Activated B cell treated with CpG ODN at 0.5 μM for 24 hours (primary cell): ENCODE measurements around the gene CLDN1. TPM values are rescaled to one million over a fixed set of nuclear protein-coding genes. Genes with fewer than 3 reads are reported as not detected.

Source experiments
- ATAC-seq: fragments of 200-7000 bp; cut with Tn5 transposase; one replicate; pipeline ENCODE4 v1.10.0; 2021; ENCODE audit warnings: low read depth, mild to moderate bottlenecking, moderate library complexity
- CTCF ChIA-PET: fragments of 350-600 bp; sonication (Branson Sonifier 250); formaldehyde crosslinking; loops from one replicate; lab custom pipeline; 2021; ENCODE audit warnings: antibody characterized with exemption; lab: Charles Lee
- POLR2A ChIA-PET: fragments of 350-600 bp; sonication (Branson Sonifier 250); formaldehyde crosslinking; loops from one replicate; lab custom pipeline; 2021; ENCODE audit warnings: antibody characterized with exemption; lab: Charles Lee
- DNase-seq: peaks from one replicate; pipeline ENCODE4 v3.0.0; 2022
- H3K27ac Mint-ChIP-seq: one replicate; pipeline ENCODE4 v1.8.0; 2020; ENCODE audit warnings: mixed read lengths
- H3K27me3 Mint-ChIP-seq: one replicate; pipeline ENCODE4 v1.8.0; 2021; ENCODE audit warnings: mixed read lengths
- H3K36me3 Mint-ChIP-seq: one replicate; pipeline ENCODE4 v1.8.0; 2021; ENCODE audit warnings: low read depth, mixed read lengths
- H3K4me1 Mint-ChIP-seq: one replicate; pipeline ENCODE4 v1.8.0; 2021; ENCODE audit warnings: mixed read lengths
- H3K4me3 Mint-ChIP-seq: one replicate; pipeline ENCODE4 v1.8.0; 2020; ENCODE audit warnings: mild to moderate bottlenecking, mixed read lengths
- H3K9me3 Mint-ChIP-seq: one replicate; pipeline ENCODE4 v1.8.0; 2020; ENCODE audit warnings: mixed read lengths
- intact Hi-C: fragments of 100-400 bp; cut with micrococcal nuclease; formaldehyde crosslinking; loops from one replicate; pipeline ENCODE4 v1.15.1; 2024
- total RNA-seq: library from RNA; stranded (reverse); gene quantifications from 2 replicates; pipeline ENCODE4 v1.2.3, GENCODE V29; 2022
- TF ChIP-seq, protein P1 (sequence below): fragments of 200-600 bp; IDR thresholded peaks from one replicate; pipeline ENCODE4 v1.8.0; 2022; ENCODE audit warnings: antibody characterized with exemption, mild to moderate bottlenecking

The CLDN1 gene
- total RNA-seq, 1 donor from 2014 or later = not detected

DNA sequence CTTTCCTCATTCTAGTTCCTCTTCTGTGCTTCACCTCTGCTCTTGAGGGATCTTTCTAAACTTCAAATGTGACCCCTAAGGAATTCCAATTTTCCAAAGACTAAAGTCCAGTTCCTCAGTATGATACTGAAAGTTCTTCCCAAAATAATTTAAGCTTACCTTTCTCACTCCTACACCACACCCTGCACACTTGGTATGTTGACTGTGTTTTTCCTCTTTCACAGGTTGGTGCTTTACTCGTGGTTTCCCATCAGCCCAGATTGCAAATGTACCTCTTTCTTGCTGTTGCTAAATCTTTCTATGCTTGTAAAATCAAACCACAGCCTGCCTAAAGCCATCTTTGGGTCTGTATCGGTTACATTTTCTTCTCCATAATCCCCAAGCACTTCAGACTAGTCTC lies 35.2 kb upstream of the CLDN1 start:
- TF ChIP-seq, protein P1, sequence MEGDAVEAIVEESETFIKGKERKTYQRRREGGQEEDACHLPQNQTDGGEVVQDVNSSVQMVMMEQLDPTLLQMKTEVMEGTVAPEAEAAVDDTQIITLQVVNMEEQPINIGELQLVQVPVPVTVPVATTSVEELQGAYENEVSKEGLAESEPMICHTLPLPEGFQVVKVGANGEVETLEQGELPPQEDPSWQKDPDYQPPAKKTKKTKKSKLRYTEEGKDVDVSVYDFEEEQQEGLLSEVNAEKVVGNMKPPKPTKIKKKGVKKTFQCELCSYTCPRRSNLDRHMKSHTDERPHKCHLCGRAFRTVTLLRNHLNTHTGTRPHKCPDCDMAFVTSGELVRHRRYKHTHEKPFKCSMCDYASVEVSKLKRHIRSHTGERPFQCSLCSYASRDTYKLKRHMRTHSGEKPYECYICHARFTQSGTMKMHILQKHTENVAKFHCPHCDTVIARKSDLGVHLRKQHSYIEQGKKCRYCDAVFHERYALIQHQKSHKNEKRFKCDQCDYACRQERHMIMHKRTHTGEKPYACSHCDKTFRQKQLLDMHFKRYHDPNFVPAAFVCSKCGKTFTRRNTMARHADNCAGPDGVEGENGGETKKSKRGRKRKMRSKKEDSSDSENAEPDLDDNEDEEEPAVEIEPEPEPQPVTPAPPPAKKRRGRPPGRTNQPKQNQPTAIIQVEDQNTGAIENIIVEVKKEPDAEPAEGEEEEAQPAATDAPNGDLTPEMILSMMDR = no peak
- POLR2A ChIA-PET = no interaction called here
- no peaks in the 10 kb centered on the region for H3K27me3 Mint-ChIP-seq
- no peak overlapping the region for H3K4me3 Mint-ChIP-seq
- ATAC-seq = no peak
- intact Hi-C loops = no loop called here
- H3K9me3 Mint-ChIP-seq = no peaks in the 10 kb centered on the region
- H3K27ac Mint-ChIP-seq = no peak overlapping the region
- H3K4me1 Mint-ChIP-seq = no peaks in the 10 kb centered on the region
- CTCF ChIA-PET = no interaction called here
- DNase-seq = no peak
- no peaks in the 10 kb centered on the region for H3K36me3 Mint-ChIP-seq

- POLR2A ChIA-PET = no interaction called here
- DNase-seq = no peak
- no peak overlapping the region for H3K4me3 Mint-ChIP-seq
- CTCF ChIA-PET = no interaction called here
- no peak overlapping the region for H3K27ac Mint-ChIP-seq
- no peaks in the 10 kb centered on the region for H3K27me3 Mint-ChIP-seq
- H3K36me3 Mint-ChIP-seq = no peaks in the 10 kb centered on the region
- no peaks in the 10 kb centered on the region for H3K4me1 Mint-ChIP-seq
- ATAC-seq = no peak
- intact Hi-C loops = no loop called here
- H3K9me3 Mint-ChIP-seq = no peaks in the 10 kb centered on the region
- TF ChIP-seq, protein P1 = no peak
These were observed 34.0 kb upstream of the CLDN1 start for GRCh38 chr3:190356246-190356645.

DNA sequence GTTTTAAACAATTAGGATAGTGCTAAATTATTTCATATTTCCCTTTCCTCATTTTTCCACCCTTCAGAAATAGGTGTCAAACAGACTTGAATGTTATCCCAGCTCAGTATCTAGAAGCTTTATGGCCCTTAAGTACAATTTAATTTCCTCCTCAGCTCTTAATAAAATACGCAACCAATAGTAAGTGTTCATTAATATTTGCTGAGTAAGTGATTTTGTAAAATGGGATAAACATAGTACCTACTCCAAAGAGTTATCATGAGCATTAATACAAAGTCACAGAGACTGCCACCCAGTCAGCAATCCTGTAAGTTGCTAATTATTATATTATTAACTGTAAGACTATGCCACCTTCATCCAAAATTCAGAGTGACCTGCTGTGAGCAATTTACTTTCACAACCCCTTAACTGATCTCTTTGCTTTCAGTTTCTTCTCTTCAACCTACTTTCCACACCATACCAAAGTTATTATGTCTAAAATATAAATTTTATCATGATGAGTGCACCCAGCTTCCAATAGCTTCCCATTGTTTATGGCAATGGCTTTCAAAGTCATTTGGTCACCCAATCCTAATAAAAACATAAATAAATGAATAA lies 30.7 kb upstream of the CLDN1 start:
- Mint-ChIP-seq H3K4me3 (no peak overlapping the region), H3K27ac (no peak overlapping the region), H3K36me3 (no peaks in the 10 kb centered on the region), H3K9me3 (peaks cover 4% of the 10 kb centered on the region), H3K27me3 (peaks cover 2% of the 10 kb centered on the region), H3K4me1 (no peaks in the 10 kb centered on the region)
- ATAC-seq (no peak), DNase-seq (no peak)
- TF ChIP-seq, protein P1 = no peak
- intact Hi-C loops = no loop called here
- CTCF ChIA-PET = no interaction called here
- POLR2A ChIA-PET = no interaction called here

DNA sequence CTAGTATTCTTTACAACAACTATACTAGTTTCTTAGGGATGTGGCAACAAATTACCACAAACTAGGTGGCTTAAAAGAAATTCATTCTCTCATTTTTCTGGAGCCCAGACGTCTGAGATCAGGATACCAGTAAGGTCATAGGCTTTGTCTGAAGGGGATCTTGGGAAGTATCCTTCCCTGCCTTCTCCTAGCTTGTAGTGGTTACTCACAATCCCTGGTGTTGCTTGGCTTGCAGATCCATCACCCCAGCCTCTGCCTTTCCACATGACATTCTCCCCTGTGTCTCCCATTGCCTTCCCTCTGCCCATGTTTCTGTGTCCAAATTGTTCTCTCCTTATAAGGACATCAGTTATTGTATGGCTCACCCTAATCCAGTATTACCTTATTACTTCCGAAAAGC lies 24.3 kb upstream of the CLDN1 start:
- H3K27me3 Mint-ChIP-seq = peaks cover 4% of the 10 kb centered on the region
- CTCF ChIA-PET = no interaction called here

GRCh38 chr3:190345878-190346277 lies 23.6 kb upstream of the CLDN1 start:
- POLR2A ChIA-PET = no interaction called here
- Mint-ChIP-seq H3K36me3 (no peaks in the 10 kb centered on the region), H3K4me1 (no peaks in the 10 kb centered on the region), H3K4me3 (no peak overlapping the region), H3K27me3 (peaks cover 2% of the 10 kb centered on the region), H3K9me3 (peaks cover 7% of the 10 kb centered on the region), H3K27ac (no peak overlapping the region)
- CTCF ChIA-PET = no interaction called here
- TF ChIP-seq, protein P1 = no peak
- intact Hi-C loops = no loop called here
- ATAC-seq = no peak
- DNase-seq = no peak

More for the DNA sequence above, 24.3 kb upstream of the CLDN1 start:
- no peak overlapping the region for H3K4me3 Mint-ChIP-seq
- DNase-seq = no peak
- intact Hi-C loops = no loop called here
- H3K36me3 Mint-ChIP-seq = no peaks in the 10 kb centered on the region
- ATAC-seq = no peak
- H3K4me1 Mint-ChIP-seq = no peaks in the 10 kb centered on the region
- POLR2A ChIA-PET = no interaction called here
- peaks cover 7% of the 10 kb centered on the region for H3K9me3 Mint-ChIP-seq
- H3K27ac Mint-ChIP-seq = no peak overlapping the region
- TF ChIP-seq, protein P1 = no peak
